GM18868 (cell line): ENCODE data around the gene FAHD2A.
"Not testable (repeated sequence)": the region's sequence is repeated elsewhere in the genome, so short reads cannot be mapped to it uniquely, and the experiment has no call there.

Experiments used
- ATAC-seq: cut with Tn5 transposase; IDR thresholded peaks from one replicate; pipeline ENCODE4 v1.9.1; 2021; ENCODE audit warnings: mild to moderate bottlenecking, moderate library complexity; ENCODE audit not compliant: unreplicated experiment

The FAHD2A gene

DNA sequence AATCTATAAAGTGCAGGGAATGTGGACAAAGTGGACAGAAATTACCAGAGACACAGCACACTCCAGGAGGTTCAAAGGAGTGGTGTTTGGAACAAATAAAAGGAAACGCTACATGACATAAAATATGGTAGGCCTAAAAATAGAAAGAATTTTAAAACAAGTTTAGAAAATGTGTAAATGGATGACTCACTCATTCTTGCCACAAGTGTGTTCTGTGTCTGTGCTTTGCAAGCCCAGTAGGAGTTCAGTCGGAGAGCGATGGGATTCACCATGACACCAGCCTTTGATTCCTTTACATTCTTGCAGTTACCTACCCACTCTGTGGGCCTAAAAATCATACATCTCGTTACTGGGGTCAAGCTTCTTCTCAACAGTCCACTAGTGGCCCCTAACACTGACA is 30.9 kb downstream of the FAHD2A start:
- ATAC-seq = not testable (repeated sequence)

DNA sequence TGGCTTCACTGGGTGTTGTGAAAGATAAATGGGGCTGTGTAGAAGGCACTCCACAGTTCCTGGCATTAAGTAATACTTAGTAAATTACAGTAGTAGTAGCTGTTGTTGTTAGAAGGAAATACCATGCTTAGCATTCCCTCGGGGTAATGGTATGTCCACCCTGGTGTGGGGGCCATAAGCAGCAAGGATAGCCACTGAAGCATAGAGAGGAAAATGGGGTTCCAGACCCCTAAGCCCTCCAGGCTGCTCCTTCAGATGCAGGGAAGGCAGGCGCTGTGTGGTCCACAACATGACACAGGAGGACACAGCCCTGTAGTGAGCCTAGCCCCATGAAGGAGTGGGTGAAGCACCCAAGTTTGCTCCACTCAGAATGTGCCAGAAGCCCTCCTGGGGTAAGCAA is 31.5 kb downstream of the FAHD2A start:
- ATAC-seq = not testable (repeated sequence)

DNA sequence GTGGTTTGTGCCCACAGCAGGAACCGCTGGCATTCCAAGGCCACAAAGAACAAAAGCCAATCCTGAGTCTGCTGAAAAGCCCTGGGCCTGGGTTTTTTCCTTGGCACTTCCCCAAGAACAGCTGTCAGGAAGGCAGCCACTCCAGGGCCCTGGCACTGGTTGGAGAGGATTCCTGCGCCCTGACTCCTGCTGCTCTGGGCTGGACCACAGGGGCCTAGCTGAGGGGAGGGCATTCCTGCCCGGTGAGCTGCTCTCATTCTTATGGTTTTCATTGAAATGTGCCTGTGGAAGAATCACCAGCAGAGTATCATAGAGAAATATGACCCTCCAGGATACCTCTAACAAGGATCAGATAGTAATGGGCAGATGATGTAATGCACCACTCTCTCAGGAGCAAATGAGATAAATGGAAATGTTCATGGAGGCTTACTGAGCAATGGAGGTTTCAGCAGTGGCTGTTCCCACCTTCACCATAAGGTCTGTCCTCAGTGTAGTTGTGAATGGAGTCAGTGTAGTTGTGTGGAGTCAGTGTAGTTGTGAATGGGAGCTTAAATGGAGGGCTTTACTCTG is 32.1 kb downstream of the FAHD2A start:
- ATAC-seq = not testable (repeated sequence)

DNA sequence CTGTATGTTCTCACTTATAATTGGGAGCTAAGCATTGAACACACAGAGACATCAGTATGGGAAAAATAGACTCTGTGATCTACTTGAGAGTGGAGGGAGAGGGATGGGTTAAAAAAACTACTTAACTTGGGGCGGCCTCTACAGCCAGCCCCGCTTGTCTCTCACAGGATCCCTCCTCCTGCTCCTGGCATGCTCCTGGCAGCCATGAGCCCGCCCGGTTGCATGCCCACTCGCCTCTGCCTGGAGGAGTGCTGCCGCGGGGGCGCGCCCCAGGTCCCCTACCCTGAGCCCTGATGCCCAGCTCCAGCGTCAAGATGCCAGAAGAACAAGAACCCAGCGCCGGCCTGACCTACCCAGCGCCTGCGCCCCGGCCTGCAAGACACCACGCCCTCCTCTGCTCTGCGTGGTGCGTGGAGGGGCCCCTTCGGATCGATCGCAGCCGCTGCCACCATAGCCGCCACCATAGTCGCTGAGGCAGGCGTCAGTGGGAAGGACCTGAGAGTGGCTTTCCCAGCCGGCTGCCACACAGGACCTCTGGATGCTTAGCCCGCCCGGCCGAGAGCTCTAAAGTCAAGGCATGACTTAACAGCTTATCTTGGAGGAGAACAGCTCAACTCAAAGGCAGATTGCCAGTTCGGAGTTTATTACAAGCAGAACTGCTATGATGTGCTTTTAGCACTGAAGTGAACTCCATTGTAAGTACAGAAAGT is 32.8 kb downstream of the FAHD2A start:
- not testable (repeated sequence) for ATAC-seq

DNA sequence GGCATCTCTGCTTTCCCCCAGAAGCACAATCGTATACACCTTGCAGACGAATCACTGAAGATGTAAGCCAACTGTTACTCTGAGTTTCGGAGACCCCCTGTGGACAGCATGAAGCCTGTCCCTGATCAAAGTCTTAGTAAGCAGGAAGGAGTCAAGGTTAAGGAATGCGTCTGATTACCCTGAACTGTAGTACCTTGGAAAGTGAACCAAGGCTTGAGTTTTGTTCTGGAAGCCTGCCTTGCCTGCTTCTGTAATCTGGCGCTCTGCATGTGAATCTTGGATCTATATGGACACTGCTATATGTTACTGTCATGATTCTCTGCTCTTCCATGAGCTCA is 33.3 kb downstream of the FAHD2A start:
- not testable (repeated sequence) for ATAC-seq

DNA sequence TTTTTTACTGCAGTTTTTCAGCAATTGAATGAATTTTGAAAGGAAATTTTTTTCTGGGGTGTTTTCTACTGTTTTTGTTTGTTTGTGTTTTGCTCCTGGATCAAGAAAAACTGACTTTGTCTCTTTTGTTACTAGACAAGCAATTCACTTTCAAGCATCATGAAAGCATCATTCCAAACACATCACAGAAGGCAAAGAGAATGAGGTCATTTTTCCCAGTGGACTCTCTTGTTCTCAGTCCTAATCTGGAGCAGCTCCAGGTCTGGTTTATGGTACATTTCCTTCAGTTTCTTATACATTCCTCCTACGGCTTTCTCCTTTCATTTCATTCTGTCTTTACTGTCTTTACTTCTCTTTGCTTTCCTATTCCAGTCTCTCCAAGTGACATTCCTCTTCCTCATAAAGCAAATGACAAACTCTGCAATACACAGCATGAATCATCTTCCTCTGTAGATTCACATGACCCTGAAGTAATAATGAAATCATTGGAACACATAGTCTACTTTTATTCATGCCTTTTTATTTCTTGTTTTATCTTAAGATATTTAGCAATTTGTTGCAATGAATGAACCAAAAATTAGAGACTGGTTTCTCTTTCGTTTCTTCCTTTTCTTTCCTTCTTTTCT is 40.1 kb downstream of the FAHD2A start:
- ATAC-seq = not testable (repeated sequence)

DNA sequence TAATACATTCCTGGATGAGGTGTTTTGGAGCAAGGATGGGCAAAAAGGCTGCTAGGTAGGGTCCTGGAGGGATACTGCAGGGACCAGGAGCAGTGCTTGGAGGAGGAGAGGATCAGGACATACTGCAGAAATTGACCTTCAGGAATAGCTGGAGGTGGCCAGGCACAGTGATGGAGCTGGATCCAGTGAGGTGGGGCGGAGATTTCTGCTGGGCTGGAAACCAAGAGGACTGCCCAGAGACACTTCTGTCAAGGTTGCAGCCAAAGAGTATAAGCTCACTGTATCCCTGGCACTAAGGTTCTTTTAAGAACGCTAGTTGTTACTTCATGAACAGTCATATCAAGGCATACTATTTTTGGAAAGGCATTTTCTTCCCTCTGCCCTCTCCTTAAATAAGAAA is 42.8 kb downstream of the FAHD2A start:
- not testable (repeated sequence) for ATAC-seq

DNA sequence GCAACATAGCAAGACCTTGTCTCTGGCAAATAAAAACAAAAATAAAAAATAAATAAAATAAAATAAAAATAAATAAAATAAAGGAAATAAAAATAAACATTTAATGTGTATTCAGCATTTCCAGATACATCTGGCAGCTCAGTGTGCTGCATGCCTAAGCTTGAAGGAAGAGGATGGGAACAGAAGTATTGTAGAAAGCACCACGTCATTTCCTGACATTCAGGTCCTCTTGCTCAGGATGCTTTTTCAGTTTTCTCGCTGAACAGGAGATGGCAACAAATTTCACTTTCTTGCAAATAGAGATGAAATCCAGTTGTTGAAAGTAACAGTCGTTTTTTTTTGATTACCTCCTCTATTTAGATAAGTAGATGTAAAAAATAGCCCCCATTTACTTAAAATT is 60.8 kb downstream of the FAHD2A start:
- not testable (repeated sequence) for ATAC-seq
